ENCODE measurements around the gene AMPD2.
A peak's percentile ranks its signal among the peaks of the same experiment; 100 is the strongest.

AMPD2 gene

GRCh38 chr1:109630081-109630897 is 10.7 kb downstream of the AMPD2 start:
- H3K4me1 ChIP-seq (ENCODE audit: control insufficient read depth in 2 of 2, insufficient read depth in 2 of 2, low read length in 2 of 2) = peaks cover 8 to 10% of the 10 kb centered on the region in 2 donors
- H3K27me3 ChIP-seq (ENCODE audit: control insufficient read depth in 2 of 2, insufficient read depth in 2 of 2, low read length in 2 of 2) = no peaks in the 10 kb centered on the region
- H3K9ac ChIP-seq (ENCODE audit: low read depth in 1 of 2, low read length in 2 of 2) = no peak overlapping the region
- H3K36me3 ChIP-seq (ENCODE audit: control insufficient read depth in 2 of 2, insufficient read depth in 2 of 2, low read length in 2 of 2) = peaks cover 42% of the 10 kb centered on the region in 2 donors
- H3K27ac ChIP-seq (ENCODE audit: low read depth in 2 of 2, low read length in 2 of 2) = no peak overlapping the region
- no peaks in the 10 kb centered on the region for H3K9me3 ChIP-seq (ENCODE audit: control insufficient read depth in 2 of 2, low read length in 2 of 2)
- no peak overlapping the region for H3K4me3 ChIP-seq (ENCODE audit: low read length in 2 of 2)

DNA sequence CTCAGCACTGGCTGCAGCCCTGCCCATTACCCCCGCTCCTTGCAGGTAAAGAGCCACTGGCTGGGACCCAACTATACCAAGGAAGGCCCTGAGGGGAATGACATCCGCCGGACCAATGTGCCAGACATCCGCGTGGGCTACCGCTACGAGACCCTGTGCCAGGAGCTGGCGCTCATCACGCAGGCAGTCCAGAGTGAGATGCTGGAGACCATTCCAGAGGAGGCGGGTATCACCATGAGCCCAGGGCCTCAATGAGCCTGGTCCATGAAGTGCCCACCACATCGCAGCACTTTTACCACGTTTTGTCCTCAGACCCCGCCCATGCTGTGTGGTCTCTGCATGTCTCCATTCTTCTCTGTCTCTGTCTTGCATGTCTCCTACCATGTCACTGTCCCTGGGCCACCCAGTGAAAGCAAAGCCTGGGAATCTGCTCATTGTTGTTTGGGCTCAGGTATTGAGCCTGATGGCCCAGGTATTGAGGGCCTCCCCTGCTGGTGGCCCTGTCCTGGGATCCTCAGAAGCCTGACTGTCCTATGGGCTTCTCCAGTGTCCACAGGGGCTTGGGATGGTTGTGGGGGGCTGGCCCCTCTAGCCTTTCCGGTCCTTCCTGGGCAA is 11.4 kb downstream of the AMPD2 start:
- no peak overlapping the region for H3K4me3 ChIP-seq (ENCODE audit: low read length in 2 of 2)
- H3K36me3 ChIP-seq (ENCODE audit: control insufficient read depth in 2 of 2, insufficient read depth in 2 of 2, low read length in 2 of 2) = peaks cover 42% of the 10 kb centered on the region in 2 donors
- H3K9ac ChIP-seq (ENCODE audit: low read depth in 1 of 2, low read length in 2 of 2) = no peak overlapping the region
- peaks cover 8 to 10% of the 10 kb centered on the region in 2 donors for H3K4me1 ChIP-seq (ENCODE audit: control insufficient read depth in 2 of 2, insufficient read depth in 2 of 2, low read length in 2 of 2)
- H3K27ac ChIP-seq (ENCODE audit: low read depth in 2 of 2, low read length in 2 of 2) = no peak overlapping the region
- H3K27me3 ChIP-seq (ENCODE audit: control insufficient read depth in 2 of 2, insufficient read depth in 2 of 2, low read length in 2 of 2) = no peaks in the 10 kb centered on the region
- H3K9me3 ChIP-seq (ENCODE audit: control insufficient read depth in 2 of 2, low read length in 2 of 2) = no peaks in the 10 kb centered on the region

GRCh38 chr1:109631513-109632505 is 12.2 kb downstream of the AMPD2 start:
- H3K4me3 ChIP-seq (ENCODE audit: low read length in 2 of 2) = no peak overlapping the region
- H3K9ac ChIP-seq (ENCODE audit: low read depth in 1 of 2, low read length in 2 of 2) = no peak overlapping the region
- peaks cover 40% of the 10 kb centered on the region in 2 donors for H3K36me3 ChIP-seq (ENCODE audit: control insufficient read depth in 2 of 2, insufficient read depth in 2 of 2, low read length in 2 of 2)
- peak overlapping the region in 1 of 2 donors; percentile 13 for H3K27ac ChIP-seq (ENCODE audit: low read depth in 2 of 2, low read length in 2 of 2)
- H3K27me3 ChIP-seq (ENCODE audit: control insufficient read depth in 2 of 2, insufficient read depth in 2 of 2, low read length in 2 of 2) = no peaks in the 10 kb centered on the region
- H3K9me3 ChIP-seq (ENCODE audit: control insufficient read depth in 2 of 2, low read length in 2 of 2) = no peaks in the 10 kb centered on the region
- H3K4me1 ChIP-seq (ENCODE audit: control insufficient read depth in 2 of 2, insufficient read depth in 2 of 2, low read length in 2 of 2) = peaks cover 8 to 10% of the 10 kb centered on the region in 2 donors

GRCh38 chr1:109632671-109633346 is 13.2 kb downstream of the AMPD2 start:
- Histone ChIP-seq H3K27me3 (ENCODE audit: control insufficient read depth in 2 of 2, insufficient read depth in 2 of 2, low read length in 2 of 2) (no peaks in the 10 kb centered on the region), H3K4me3 (ENCODE audit: low read length in 2 of 2) (no peak overlapping the region), H3K27ac (ENCODE audit: low read depth in 2 of 2, low read length in 2 of 2) (peak overlapping the region; percentile 16), H3K9me3 (ENCODE audit: control insufficient read depth in 2 of 2, low read length in 2 of 2) (no peaks in the 10 kb centered on the region), H3K9ac (ENCODE audit: low read depth in 1 of 2, low read length in 2 of 2) (peak overlapping the region in 1 of 2 donors; percentile 10), H3K36me3 (ENCODE audit: control insufficient read depth in 2 of 2, insufficient read depth in 2 of 2, low read length in 2 of 2) (peaks cover 30% of the 10 kb centered on the region in 2 donors), H3K4me1 (ENCODE audit: control insufficient read depth in 2 of 2, insufficient read depth in 2 of 2, low read length in 2 of 2) (peaks cover 8 to 10% of the 10 kb centered on the region in 2 donors)

GRCh38 chr1:109634292-109634691 is 14.7 kb downstream of the AMPD2 start:
- H3K4me1 ChIP-seq (ENCODE audit: control insufficient read depth in 2 of 2, insufficient read depth in 2 of 2, low read length in 2 of 2) = peaks cover 8 to 10% of the 10 kb centered on the region in 2 donors
- no peaks in the 10 kb centered on the region for H3K9me3 ChIP-seq (ENCODE audit: control insufficient read depth in 2 of 2, low read length in 2 of 2)

GRCh38 chr1:109634771-109635750 is 15.4 kb downstream of the AMPD2 start:
- peaks cover 8 to 10% of the 10 kb centered on the region in 2 donors for H3K4me1 ChIP-seq (ENCODE audit: control insufficient read depth in 2 of 2, insufficient read depth in 2 of 2, low read length in 2 of 2)
- no peaks in the 10 kb centered on the region for H3K9me3 ChIP-seq (ENCODE audit: control insufficient read depth in 2 of 2, low read length in 2 of 2)
- H3K9ac ChIP-seq (ENCODE audit: low read depth in 1 of 2, low read length in 2 of 2) = no peak overlapping the region
- no peaks in the 10 kb centered on the region for H3K27me3 ChIP-seq (ENCODE audit: control insufficient read depth in 2 of 2, insufficient read depth in 2 of 2, low read length in 2 of 2)
- H3K4me3 ChIP-seq (ENCODE audit: low read length in 2 of 2) = no peak overlapping the region
- H3K27ac ChIP-seq (ENCODE audit: low read depth in 2 of 2, low read length in 2 of 2) = no peak overlapping the region
- H3K36me3 ChIP-seq (ENCODE audit: control insufficient read depth in 2 of 2, insufficient read depth in 2 of 2, low read length in 2 of 2) = peaks cover 9 to 14% of the 10 kb centered on the region in 2 donors

More at GRCh38 chr1:109634292-109634691, 14.7 kb downstream of the AMPD2 start:
- no peak overlapping the region for H3K27ac ChIP-seq (ENCODE audit: low read depth in 2 of 2, low read length in 2 of 2)
- H3K9ac ChIP-seq (ENCODE audit: low read depth in 1 of 2, low read length in 2 of 2) = no peak overlapping the region
- H3K36me3 ChIP-seq (ENCODE audit: control insufficient read depth in 2 of 2, insufficient read depth in 2 of 2, low read length in 2 of 2) = peaks cover 15 to 17% of the 10 kb centered on the region in 2 donors
- H3K27me3 ChIP-seq (ENCODE audit: control insufficient read depth in 2 of 2, insufficient read depth in 2 of 2, low read length in 2 of 2) = no peaks in the 10 kb centered on the region
- no peak overlapping the region for H3K4me3 ChIP-seq (ENCODE audit: low read length in 2 of 2)

DNA sequence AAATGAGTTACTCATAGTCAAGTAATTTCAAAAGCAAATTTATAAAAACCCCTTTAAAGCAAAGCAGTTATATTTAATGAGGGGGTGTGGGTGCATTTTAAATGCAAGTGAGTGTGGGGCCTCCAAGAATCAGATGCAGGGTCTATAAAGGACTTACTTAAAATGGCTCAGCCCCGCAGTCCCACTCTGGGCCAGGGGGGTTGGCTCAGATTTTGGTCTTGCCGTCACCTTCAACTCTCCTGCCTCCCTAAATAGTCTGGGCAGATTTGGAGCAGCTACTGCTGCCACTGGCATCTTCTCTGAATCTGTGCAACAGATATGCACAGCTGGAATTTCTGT is 16.2 kb downstream of the AMPD2 start:
- Histone ChIP-seq H3K27ac (ENCODE audit: low read depth in 2 of 2, low read length in 2 of 2) (no peak overlapping the region), H3K9ac (ENCODE audit: low read depth in 1 of 2, low read length in 2 of 2) (no peak overlapping the region), H3K27me3 (ENCODE audit: control insufficient read depth in 2 of 2, insufficient read depth in 2 of 2, low read length in 2 of 2) (no peaks in the 10 kb centered on the region), H3K4me3 (ENCODE audit: low read length in 2 of 2) (no peak overlapping the region), H3K4me1 (ENCODE audit: control insufficient read depth in 2 of 2, insufficient read depth in 2 of 2, low read length in 2 of 2) (peaks cover 8 to 10% of the 10 kb centered on the region in 2 donors), H3K9me3 (ENCODE audit: control insufficient read depth in 2 of 2, low read length in 2 of 2) (no peaks in the 10 kb centered on the region), H3K36me3 (ENCODE audit: control insufficient read depth in 2 of 2, insufficient read depth in 2 of 2, low read length in 2 of 2) (peaks cover 5 to 11% of the 10 kb centered on the region in 2 donors)

DNA sequence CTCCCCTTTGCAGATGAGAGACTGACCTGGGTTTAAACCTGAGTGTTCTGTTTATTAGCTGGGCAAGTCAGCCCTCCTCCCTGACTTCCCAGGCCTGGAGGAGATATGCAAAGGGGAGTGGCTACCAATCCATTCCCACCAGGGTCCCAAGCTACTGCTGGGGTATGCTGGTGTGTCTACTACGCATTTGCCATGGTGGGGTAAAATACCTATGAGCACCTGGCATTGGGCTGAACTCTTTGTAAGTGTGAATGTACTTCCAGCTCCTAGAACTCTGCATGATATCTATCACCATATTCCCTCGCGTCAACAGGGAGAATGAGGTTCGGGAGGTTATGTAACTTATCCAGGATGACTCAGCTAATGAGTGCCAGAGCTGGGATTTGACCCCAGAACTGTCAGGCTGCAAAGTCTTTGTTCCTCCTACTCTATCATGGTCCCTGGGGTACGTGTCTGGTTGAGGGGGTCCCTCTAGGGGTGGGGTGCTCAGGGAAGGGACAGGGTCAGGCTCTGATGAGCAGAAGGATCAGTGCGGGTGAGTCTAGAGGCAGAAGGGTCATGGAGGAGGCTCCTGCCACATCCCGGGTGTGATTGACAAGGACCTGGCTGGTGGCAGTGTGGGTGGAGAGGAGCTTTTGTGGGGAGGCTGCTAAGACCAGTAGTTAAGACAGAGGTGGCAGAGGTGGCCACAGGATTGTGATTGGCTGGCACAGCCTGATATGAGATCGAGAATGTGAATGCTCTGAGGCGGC is 16.7 kb downstream of the AMPD2 start:
- Histone ChIP-seq H3K27me3 (ENCODE audit: control insufficient read depth in 2 of 2, insufficient read depth in 2 of 2, low read length in 2 of 2) (no peaks in the 10 kb centered on the region), H3K4me1 (ENCODE audit: control insufficient read depth in 2 of 2, insufficient read depth in 2 of 2, low read length in 2 of 2) (peaks cover 8 to 10% of the 10 kb centered on the region in 2 donors), H3K9me3 (ENCODE audit: control insufficient read depth in 2 of 2, low read length in 2 of 2) (no peaks in the 10 kb centered on the region), H3K4me3 (ENCODE audit: low read length in 2 of 2) (no peak overlapping the region), H3K9ac (ENCODE audit: low read depth in 1 of 2, low read length in 2 of 2) (no peak overlapping the region), H3K36me3 (ENCODE audit: control insufficient read depth in 2 of 2, insufficient read depth in 2 of 2, low read length in 2 of 2) (peaks cover 0 to 6% of the 10 kb centered on the region in 2 donors), H3K27ac (ENCODE audit: low read depth in 2 of 2, low read length in 2 of 2) (no peak overlapping the region)

All from mucosa of rectum (tissue), 2 donors.